ENCODE data around the gene SLC5A11.
"Not testable (repeated sequence)": the region's sequence is repeated elsewhere in the genome, so short reads cannot be mapped to it uniquely, and the experiment has no call there.

Gene SLC5A11

GRCh38 chr16:24834459-24835335, 11.1 kb upstream of the SLC5A11 start:
- DNase-seq: peak; percentile 29 to 76

GRCh38 chr16:24836836-24837235, 8.9 kb upstream of the SLC5A11 start:
- DNase-seq: no peak

- DNase-seq: no peak
These were observed 7.8 kb upstream of the SLC5A11 start for GRCh38 chr16:24837969-24838368.

- DNase-seq: no peak
These were observed 7.1 kb upstream of the SLC5A11 start for GRCh38 chr16:24838554-24839266.

- DNase-seq: peak in 1 of 2 experiments; percentile 14
These were observed 6.3 kb upstream of the SLC5A11 start for GRCh38 chr16:24839347-24839972.

- no peak for DNase-seq
These were observed 4.5 kb upstream of the SLC5A11 start for GRCh38 chr16:24841291-24841690.

- no peak for DNase-seq
These were observed 1.4 kb upstream of the SLC5A11 start for GRCh38 chr16:24844101-24845030.

GRCh38 chr16:24845031-24845365, 765 bp upstream of the SLC5A11 start:
- DNase-seq: not testable (repeated sequence)

- no peak for DNase-seq
These were observed 990 bp downstream of the SLC5A11 start for GRCh38 chr16:24846548-24847357.

- no peak for DNase-seq
These were observed 1.5 kb downstream of the SLC5A11 start for GRCh38 chr16:24847358-24847664.

- DNase-seq: no peak
These were observed 2.3 kb downstream of the SLC5A11 start for GRCh38 chr16:24848065-24848464.

GRCh38 chr16:24849641-24850040, 3.9 kb downstream of the SLC5A11 start:
- DNase-seq: no peak

GRCh38 chr16:24850289-24850938, 4.7 kb downstream of the SLC5A11 start:
- DNase-seq: no peak

GRCh38 chr16:24851700-24852099, 5.9 kb downstream of the SLC5A11 start:
- DNase-seq: no peak

- DNase-seq: no peak
These were observed 6.5 kb downstream of the SLC5A11 start for GRCh38 chr16:24852281-24852721.

GRCh38 chr16:24853169-24853824, 7.5 kb downstream of the SLC5A11 start:
- DNase-seq: no peak

- DNase-seq: no peak
These were observed 8.1 kb downstream of the SLC5A11 start for GRCh38 chr16:24853830-24854229.

GRCh38 chr16:24854607-24855171, 8.9 kb downstream of the SLC5A11 start:
- no peak for DNase-seq

GRCh38 chr16:24855678-24856077, 9.9 kb downstream of the SLC5A11 start:
- no peak for DNase-seq

- DNase-seq: not testable (repeated sequence)
These were observed 11.1 kb downstream of the SLC5A11 start for GRCh38 chr16:24856871-24857270.

Data from NCI-H524 (cell line).